Right lobe of liver (tissue), 4 donors: ENCODE results near the gene METRNL.

Experiments
- POLR2A ChIP-seq: fragments of 450-650 bp; IDR thresholded peaks from one replicate; pipeline ENCODE4 v1.6.1; 2017; ENCODE audit warnings: antibody characterized with exemption, mild to moderate bottlenecking
- TF ChIP-seq, protein P1 (sequence below), 4 donors: fragments of 200-600 bp in 3 of 4; fragments of 450-650 bp in 1 of 4; IDR thresholded peaks; one replicate each; pipeline versions ENCODE4 v1.5.1 to v1.8.0; 2016 to 2022; ENCODE audit warnings: antibody characterized with exemption in 4 of 4, mild to moderate bottlenecking in 2 of 4
- donor health status: DM: no; HTN: no; CAD: no.
- donor health status: DM: no; HTN: no; CAD: no.
- donor health status: DM: no; HTN: yes; CAD: no.

DNA sequence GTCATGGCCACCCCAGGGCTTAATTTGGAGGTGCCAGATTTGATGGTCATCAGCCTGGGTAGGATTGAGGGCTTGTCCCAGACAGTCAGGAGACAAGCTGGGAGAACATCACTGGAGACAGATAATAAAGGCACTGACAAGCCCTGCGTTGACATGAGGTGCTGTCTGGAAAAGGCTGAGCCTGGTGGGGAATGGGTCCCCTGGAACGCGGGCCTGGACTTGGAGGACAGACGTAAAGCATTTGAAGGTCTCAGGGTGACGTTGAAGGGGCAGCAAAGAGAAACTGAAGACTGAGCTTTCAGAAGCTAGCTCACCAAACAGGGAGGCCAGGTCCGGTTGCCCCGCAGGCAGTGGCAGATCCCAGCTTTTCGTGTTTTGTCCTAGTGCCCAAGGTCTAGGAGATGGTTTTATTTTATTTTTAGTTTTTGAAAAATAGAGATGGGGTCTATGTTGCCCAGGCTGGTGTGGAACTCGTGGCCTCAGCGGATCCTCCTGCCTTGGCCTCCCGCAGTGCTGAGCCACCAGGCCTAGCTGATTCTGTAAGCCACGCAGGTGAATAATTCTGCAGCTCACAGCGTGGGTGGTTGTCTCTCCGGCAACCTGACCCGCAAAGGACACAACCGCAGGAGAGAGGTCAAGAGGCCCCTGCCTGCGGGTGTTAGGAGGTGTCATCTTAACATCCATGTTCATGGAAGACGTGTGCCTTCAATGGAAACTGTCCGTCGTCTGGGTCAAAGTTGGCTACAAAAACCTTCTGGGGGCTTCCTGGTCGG, 37.6 kb downstream of the METRNL start:
- TF ChIP-seq POLR2A = no peak
- TF ChIP-seq, protein P1, sequence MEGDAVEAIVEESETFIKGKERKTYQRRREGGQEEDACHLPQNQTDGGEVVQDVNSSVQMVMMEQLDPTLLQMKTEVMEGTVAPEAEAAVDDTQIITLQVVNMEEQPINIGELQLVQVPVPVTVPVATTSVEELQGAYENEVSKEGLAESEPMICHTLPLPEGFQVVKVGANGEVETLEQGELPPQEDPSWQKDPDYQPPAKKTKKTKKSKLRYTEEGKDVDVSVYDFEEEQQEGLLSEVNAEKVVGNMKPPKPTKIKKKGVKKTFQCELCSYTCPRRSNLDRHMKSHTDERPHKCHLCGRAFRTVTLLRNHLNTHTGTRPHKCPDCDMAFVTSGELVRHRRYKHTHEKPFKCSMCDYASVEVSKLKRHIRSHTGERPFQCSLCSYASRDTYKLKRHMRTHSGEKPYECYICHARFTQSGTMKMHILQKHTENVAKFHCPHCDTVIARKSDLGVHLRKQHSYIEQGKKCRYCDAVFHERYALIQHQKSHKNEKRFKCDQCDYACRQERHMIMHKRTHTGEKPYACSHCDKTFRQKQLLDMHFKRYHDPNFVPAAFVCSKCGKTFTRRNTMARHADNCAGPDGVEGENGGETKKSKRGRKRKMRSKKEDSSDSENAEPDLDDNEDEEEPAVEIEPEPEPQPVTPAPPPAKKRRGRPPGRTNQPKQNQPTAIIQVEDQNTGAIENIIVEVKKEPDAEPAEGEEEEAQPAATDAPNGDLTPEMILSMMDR (IDR thresholded peaks at IDR 0.05) = no peak
